Measurements from ENCODE around the gene HECTD4.
"Not testable (repeated sequence)": the region's sequence is repeated elsewhere in the genome, so short reads cannot be mapped to it uniquely, and the experiment has no call there.

The HECTD4 gene

GRCh38 chr12:112160611-112161010 is 221.6 kb downstream of the HECTD4 start:
- DNase-seq (ENCODE audit: extremely low read depth, low read depth) = no peak
- TF ChIP-seq CTCF (IDR thresholded peaks at IDR 0.05; ENCODE audit: low read depth, low read length, missing control alignments) = no peak
- H3K4me3 ChIP-seq (replicated peaks; ENCODE audit: low read depth, low read length) = no peak overlapping the region

- DNase-seq (ENCODE audit: extremely low read depth, low read depth) = no peak
- TF ChIP-seq CTCF (IDR thresholded peaks at IDR 0.05; ENCODE audit: low read depth, low read length, missing control alignments) = no peak
- H3K4me3 ChIP-seq (replicated peaks; ENCODE audit: low read depth, low read length) = no peak overlapping the region
Measured at GRCh38 chr12:112159146-112159541, 223.1 kb downstream of the HECTD4 start.

- not testable (repeated sequence) for DNase-seq (ENCODE audit: extremely low read depth, low read depth); H3K4me3 ChIP-seq (replicated peaks; ENCODE audit: low read depth, low read length)
Measured at GRCh38 chr12:112158461-112159145, 223.6 kb downstream of the HECTD4 start.

- no peak overlapping the region for H3K4me3 ChIP-seq (replicated peaks; ENCODE audit: low read depth, low read length)
- TF ChIP-seq CTCF (IDR thresholded peaks at IDR 0.05; ENCODE audit: low read depth, low read length, missing control alignments) = no peak
- DNase-seq (ENCODE audit: extremely low read depth, low read depth) = no peak
Measured at GRCh38 chr12:112153893-112154219, 228.4 kb downstream of the HECTD4 start.

GRCh38 chr12:112153181-112153892 is 228.9 kb downstream of the HECTD4 start:
- H3K4me3 ChIP-seq (replicated peaks; ENCODE audit: low read depth, low read length) = no peak overlapping the region
- no peak for TF ChIP-seq CTCF (IDR thresholded peaks at IDR 0.05; ENCODE audit: low read depth, low read length, missing control alignments)
- no peak for DNase-seq (ENCODE audit: extremely low read depth, low read depth)

GRCh38 chr12:112151766-112152541 is 230.3 kb downstream of the HECTD4 start:
- no peak for DNase-seq (ENCODE audit: extremely low read depth, low read depth)
- H3K4me3 ChIP-seq (replicated peaks; ENCODE audit: low read depth, low read length) = no peak overlapping the region
- TF ChIP-seq CTCF (IDR thresholded peaks at IDR 0.05; ENCODE audit: low read depth, low read length, missing control alignments) = no peak

- H3K4me3 ChIP-seq (replicated peaks; ENCODE audit: low read depth, low read length) = no peak overlapping the region
- no peak for TF ChIP-seq CTCF (IDR thresholded peaks at IDR 0.05; ENCODE audit: low read depth, low read length, missing control alignments)
- DNase-seq (ENCODE audit: extremely low read depth, low read depth) = no peak
Measured at GRCh38 chr12:112149596-112149995, 232.6 kb downstream of the HECTD4 start.

Data from HFF-Myc (cell line).